Left kidney (tissue), 8 donors: Measurements from ENCODE around the gene CDC26. TPM values are rescaled to one million over a fixed set of nuclear protein-coding genes. Genes with fewer than 3 reads are reported as not detected.

ENCODE experiments used
- DNase-seq: peaks from one replicate; pipeline ENCODE4 v3.0.0-alpha.2; 2013
- long read RNA-seq, 8 donors: transcript quantifications; one replicate each; lab custom pipeline, GENCODE V29; 2026
- polyA plus RNA-seq: library from polyadenylated mRNA; unstranded; fragments of 120-200 nt; gene quantifications from one replicate; pipeline ENCODE4 v1.2.1, GENCODE V29; 2013; ENCODE audit not compliant: insufficient read length

CDC26 gene
- 38.9 TPM for polyA plus RNA-seq
- long read RNA-seq, donor 1, transcript CDC26-201 (4 exons, 872 nt): major isoform, 35 of 42 reads
- long read RNA-seq, donor 1, partial matches to known transcripts: 7 of 42 reads
- long read RNA-seq, donor 1, other reads (novel, unspliced or antisense): 0 of 42 reads
- long read RNA-seq, donor 2, transcript CDC26-201 (4 exons, 872 nt): major isoform, 37 of 46 reads
- long read RNA-seq, donor 2, partial matches to known transcripts: 9 of 46 reads
- long read RNA-seq, donor 2, other reads (novel, unspliced or antisense): 0 of 46 reads
- long read RNA-seq, donor 3, transcript CDC26-201 (4 exons, 872 nt): major isoform, 18 of 32 reads
- long read RNA-seq, donor 3, partial matches to known transcripts: 14 of 32 reads
- long read RNA-seq, donor 3, other reads (novel, unspliced or antisense): 0 of 32 reads
- long read RNA-seq, donor 4, partial matches to known transcripts: 0 of 3 reads
- long read RNA-seq, donor 4, other reads (novel, unspliced or antisense): 0 of 3 reads
- long read RNA-seq, donor 5, transcript CDC26-201 (4 exons, 872 nt): major isoform, 57 of 123 reads
- long read RNA-seq, donor 5, partial matches to known transcripts: 64 of 123 reads
- long read RNA-seq, donor 5, other reads (novel, unspliced or antisense): 0 of 123 reads
- long read RNA-seq, donor 6, transcript CDC26-201 (4 exons, 872 nt): major isoform, 39 of 74 reads
- long read RNA-seq, donor 6, partial matches to known transcripts: 35 of 74 reads
- long read RNA-seq, donor 6, other reads (novel, unspliced or antisense): 0 of 74 reads
- long read RNA-seq, donor 7, transcript CDC26-201 (4 exons, 872 nt): major isoform, 44 of 55 reads
- long read RNA-seq, donor 7, partial matches to known transcripts: 11 of 55 reads
- long read RNA-seq, donor 7, other reads (novel, unspliced or antisense): 0 of 55 reads
- long read RNA-seq, donor 8, transcript CDC26-201 (4 exons, 872 nt): major isoform, 15 of 15 reads
- long read RNA-seq, donor 8, partial matches to known transcripts: 0 of 15 reads
- long read RNA-seq, donor 8, other reads (novel, unspliced or antisense): 0 of 15 reads

- peak; percentile 98 for DNase-seq
Measured at GRCh38 chr9:113275157-113276131, at the start of gene CDC26, which contains the start of gene PRPF4. CDC26 (minus strand) TSS chr9:113275572; CDS start chr9:113272507, 3,065 bp downstream. PRPF4 (plus strand) TSS chr9:113275658; CDS start chr9:113275744, 86 bp downstream.

- no peak for DNase-seq
Measured at GRCh38 chr9:113322671-113323070, 47.3 kb upstream of the CDC26 start.

GRCh38 chr9:113320051-113320450 is 44.7 kb upstream of the CDC26 start:
- no peak for DNase-seq

GRCh38 chr9:113319054-113319453 is 43.7 kb upstream of the CDC26 start:
- no peak for DNase-seq

DNA sequence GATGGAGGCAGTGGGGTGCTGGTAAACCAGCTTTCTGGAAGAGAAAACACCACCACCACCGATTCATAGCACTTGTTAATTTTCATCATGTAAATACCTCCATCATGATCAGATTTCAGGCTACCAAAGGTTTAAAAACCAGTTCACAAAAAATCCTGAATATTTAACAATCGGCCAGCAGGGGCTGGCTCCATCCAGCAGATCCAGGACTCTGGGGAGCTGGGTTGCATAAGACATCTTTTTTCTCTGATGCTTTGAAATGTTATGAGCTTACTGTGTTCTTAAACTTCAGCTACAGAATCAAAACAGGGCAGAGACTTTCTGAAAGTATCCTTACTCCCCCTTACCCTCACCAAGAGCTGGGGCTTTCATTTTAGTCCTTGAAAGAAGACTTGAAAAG is 42.4 kb upstream of the CDC26 start:
- no peak for DNase-seq

DNA sequence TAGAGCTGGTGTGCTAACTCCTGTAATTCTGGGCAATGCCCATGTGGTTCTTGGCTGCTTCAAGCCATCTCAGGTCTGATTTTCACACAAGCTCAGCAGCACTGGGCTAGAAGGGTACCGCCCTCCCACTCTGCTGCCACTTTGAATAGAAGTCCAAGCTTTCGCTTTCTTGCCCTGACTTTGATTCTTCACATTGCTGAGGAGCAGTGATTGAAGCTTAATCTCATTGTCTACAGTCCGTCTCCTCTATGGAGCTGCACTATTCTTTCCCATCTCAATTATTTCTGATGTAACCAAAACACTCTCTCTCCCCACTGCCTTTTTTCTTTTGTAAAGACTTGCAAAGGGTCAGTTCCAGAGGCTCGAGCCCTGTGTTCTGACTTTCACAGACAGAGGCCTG is 40.7 kb upstream of the CDC26 start:
- DNase-seq: no peak

DNA sequence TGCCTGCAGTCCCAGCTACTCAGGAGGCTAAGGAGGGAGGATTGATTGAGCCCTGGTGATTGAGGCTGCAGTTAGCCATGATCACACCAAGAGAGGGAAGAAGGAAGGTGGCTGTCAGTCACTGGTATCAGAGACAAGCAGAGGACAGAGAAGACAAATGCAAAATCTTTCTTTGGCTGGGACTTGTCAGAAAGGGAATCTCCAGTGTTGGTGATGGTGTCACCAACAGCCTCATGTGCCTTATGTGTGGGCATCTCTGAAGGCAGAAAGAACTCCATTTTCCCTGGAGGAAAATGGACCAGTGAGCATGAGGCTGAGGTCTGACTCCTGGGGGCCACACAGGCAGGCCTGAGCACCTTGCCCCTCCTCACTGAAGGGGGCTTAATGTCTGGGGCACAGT is 39.9 kb upstream of the CDC26 start:
- no peak for DNase-seq

DNA sequence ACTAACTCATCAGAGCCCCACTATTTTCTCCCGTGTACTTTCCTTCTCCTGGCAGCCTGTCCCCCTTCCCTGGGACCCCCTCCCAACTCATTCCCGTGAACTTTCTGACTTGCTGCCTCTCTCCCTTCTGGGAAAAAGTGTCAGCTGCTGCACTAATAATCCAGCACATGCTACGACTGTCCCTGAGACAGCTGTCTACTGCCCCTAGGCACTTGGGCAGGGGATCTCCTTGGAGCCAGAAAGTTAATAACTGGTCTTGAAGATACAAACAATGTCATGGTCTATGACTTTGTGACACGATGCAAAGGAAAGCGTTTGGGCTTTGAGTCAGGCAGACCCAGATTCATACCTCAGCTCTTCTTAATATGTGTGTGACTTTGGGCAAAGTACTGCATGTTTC is 37.9 kb upstream of the CDC26 start:
- DNase-seq: no peak

DNA sequence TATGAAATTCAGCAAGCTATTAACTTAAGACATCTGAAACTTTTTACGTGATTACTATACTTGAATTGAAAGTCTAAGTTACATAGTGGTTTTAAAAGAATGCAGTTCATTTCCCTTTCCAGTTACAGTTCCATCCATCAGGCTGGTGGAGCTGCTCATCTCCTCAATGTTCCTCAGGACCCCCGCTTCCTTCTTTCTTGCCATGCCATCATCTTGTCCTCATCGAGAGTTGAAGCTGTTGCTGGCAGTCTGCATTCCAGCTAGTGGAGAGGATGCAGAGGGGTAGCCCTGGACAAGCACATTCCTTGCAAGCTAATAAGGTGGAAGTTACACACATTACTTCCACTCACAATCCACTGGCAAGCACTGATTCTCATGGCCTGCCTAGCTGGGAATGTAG is 36.6 kb upstream of the CDC26 start:
- DNase-seq: no peak

GRCh38 chr9:113310538-113310937 is 35.2 kb upstream of the CDC26 start:
- DNase-seq: no peak

DNA sequence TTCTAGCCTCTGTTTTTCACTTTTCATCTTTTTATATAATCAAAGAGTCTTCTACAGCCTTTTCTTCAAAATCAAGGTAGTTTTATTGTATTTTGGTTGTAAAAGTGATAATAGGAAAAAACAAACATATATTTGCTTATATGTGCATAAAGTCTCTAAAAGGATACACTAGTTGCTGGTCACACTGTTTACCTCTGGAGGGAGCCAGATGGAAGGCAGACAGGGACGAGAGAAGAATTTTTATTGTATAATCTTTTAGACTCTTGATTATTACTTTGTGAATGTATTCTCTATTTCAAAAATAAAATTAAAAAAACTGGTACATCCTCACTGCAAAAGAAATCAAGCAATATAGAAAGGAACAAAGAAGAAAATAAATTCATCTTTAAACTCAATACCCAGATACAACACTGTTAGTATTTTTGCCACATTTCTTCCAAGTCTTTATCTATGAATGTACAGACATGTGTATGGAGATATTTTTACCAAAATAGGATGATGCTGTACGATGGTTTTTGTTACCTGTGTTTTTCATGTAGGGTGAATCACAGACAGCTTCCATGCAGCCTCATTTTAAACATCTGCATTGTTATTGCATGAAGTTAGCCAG is 33.9 kb upstream of the CDC26 start:
- no peak for DNase-seq

GRCh38 chr9:113307396-113307975 is 32.1 kb upstream of the CDC26 start:
- DNase-seq: no peak

- DNase-seq: no peak
Measured at GRCh38 chr9:113306566-113306965, 31.2 kb upstream of the CDC26 start.

DNA sequence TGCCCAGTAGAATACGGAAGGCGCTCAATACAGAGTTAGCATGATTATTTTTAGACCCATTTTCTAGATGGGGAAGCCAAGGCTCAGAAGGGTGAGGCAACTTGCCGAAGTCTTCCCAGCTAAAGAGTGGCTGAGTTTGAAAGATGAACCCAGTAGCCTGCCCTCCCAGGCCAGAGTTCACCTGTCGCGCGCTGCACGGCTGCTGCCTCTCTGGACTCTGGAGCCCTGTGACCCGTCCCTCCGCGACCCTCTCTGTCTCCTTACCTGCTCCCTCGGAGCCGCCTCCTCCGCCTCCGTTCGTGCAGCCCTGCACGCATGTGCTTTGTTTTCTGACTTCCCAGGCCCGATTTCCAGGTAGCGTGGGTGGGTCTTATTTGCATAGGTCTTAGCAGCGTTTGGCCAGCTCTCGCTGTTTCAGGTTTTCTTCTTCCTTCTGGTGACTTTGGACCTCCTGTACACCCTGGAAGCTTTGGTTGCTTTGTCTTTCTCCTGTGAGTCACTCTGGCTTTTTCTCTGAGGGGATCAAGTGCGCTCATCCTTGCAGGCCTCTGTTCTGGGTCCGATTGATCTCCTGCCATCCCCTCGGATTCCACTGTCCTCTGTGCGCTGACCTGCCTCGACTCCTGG is 27.5 kb upstream of the CDC26 start, which contains the start of gene RNF183:
Gene RNF183 (minus strand): TSS at position 585 of the 627 bp plus-strand sequence. CDS start 5,192 bp downstream, outside the sequence.
- DNase-seq: no peak

GRCh38 chr9:113301548-113301947 is 26.2 kb upstream of the CDC26 start:
- no peak for DNase-seq

DNA sequence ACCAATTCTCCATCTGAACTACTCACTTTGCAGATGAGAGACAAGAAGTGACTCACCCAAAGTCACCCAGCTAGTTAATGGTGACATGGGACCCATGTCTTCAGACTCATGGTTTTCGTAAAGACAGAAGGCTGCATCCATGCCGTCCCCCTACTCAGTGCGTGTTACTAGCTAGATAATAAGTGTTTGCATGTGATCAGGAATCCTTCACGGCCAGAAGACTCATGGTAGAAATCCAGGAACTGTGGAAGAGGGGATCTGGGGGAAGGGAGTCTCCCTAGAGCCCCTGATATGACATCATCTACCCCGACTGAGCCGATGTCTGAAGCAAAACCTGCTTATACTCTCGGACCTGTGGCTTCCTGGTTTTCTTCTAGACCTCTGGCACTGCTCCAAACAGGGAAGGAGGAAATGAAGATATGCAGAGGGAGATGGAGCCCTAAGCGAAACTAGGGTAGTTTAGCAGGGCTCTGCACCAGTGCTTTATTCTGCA is 24.5 kb upstream of the CDC26 start:
- no peak for DNase-seq

DNA sequence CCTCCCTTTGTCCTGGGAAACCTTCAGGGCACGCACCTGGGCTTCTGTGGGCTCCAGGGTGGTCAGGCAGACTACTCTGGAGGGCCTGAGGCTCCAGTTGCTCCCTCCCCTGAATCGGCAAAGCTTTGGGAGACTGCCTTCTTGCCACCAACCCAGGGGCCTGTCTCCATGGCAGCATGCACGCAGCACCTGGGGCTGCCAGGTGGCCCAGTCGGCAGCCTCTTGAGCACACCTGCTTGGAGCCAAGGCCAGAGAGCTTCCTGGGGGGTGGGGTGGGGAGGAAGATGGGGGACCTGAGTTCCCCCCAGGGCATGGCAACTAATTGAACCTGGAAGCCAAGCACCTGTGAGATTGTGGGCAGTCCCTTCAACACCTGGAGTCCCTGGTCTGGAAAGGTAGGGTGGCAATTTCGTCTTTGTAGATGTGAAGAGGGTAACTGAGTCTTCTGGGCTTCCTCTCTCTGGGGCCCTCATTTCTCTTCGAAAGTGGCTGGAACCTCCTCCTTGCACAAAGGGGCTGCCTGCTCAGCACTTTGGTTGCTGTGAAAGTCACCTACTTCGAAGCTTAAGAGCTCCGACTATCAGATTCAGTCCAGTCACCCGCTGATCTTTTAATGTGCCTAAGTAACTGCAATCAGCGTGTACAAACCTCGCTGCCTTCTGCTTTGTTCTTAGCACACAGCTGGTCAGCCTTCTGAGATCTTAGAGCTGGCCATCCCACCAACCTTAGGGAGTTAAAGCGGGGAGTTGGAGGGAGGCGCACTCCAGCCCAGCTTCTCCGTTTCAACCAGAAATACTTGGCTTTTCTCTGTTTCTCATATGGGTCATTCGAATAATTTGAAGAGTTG is 23.8 kb upstream of the CDC26 start:
- no peak for DNase-seq

- no peak for DNase-seq
Measured at GRCh38 chr9:113298311-113298710, 22.9 kb upstream of the CDC26 start.
